Subcutaneous adipose tissue (tissue), 4 donors: Measurements from ENCODE around the gene MCC. TPM values are rescaled to one million over a fixed set of nuclear protein-coding genes. Genes with fewer than 3 reads are reported as not detected.

Source experiments
- total RNA-seq, 4 donors: library from RNA; depleted of rRNA; stranded (reverse); fragments of >200 nt; gene quantifications; one replicate each; pipeline ENCODE4 v1.1.0, GENCODE V29; 2016
- TF ChIP-seq, protein P1 (sequence below): fragments of 450-650 bp; IDR thresholded peaks from one replicate; pipeline ENCODE4 v1.5.1; 2016; ENCODE audit warnings: low read depth, mild to moderate bottlenecking, control low read depth, antibody characterized with exemption, moderate library complexity

MCC gene
- total RNA-seq, 4 donors from 2014 or later = 15.0 to 57.3 (median 23.7) TPM

DNA sequence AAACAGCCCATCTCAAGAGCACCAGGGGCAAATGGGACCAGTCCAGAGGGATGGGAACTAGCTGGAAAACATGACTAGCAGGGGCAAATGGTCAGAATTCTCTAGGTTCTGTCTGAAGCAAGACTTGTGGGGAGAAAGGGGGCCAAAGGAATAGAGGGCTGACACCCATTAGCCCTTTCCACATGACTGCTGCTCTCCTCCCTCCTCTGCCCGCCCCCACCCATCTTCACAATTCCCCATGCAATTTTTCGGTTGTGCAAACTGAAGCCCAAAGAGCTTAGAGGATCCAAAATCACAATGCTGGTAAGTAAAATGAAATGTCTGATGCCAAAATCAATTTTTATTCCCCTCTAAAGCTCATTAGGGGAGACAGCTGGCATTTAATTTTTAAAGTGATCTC lies 304.6 kb downstream of the MCC start:
- TF ChIP-seq, protein P1, sequence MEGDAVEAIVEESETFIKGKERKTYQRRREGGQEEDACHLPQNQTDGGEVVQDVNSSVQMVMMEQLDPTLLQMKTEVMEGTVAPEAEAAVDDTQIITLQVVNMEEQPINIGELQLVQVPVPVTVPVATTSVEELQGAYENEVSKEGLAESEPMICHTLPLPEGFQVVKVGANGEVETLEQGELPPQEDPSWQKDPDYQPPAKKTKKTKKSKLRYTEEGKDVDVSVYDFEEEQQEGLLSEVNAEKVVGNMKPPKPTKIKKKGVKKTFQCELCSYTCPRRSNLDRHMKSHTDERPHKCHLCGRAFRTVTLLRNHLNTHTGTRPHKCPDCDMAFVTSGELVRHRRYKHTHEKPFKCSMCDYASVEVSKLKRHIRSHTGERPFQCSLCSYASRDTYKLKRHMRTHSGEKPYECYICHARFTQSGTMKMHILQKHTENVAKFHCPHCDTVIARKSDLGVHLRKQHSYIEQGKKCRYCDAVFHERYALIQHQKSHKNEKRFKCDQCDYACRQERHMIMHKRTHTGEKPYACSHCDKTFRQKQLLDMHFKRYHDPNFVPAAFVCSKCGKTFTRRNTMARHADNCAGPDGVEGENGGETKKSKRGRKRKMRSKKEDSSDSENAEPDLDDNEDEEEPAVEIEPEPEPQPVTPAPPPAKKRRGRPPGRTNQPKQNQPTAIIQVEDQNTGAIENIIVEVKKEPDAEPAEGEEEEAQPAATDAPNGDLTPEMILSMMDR = no peak

- TF ChIP-seq, protein P1 = no peak
Observed at GRCh38 chr5:113182658-113183344, 305.5 kb downstream of the MCC start.

GRCh38 chr5:113181853-113182490 lies 306.3 kb downstream of the MCC start:
- TF ChIP-seq, protein P1 = no peak

- TF ChIP-seq, protein P1 = no peak
Observed at GRCh38 chr5:113181409-113181808, 306.8 kb downstream of the MCC start.

- TF ChIP-seq, protein P1 = no peak
Observed at GRCh38 chr5:113179156-113179555, 309.1 kb downstream of the MCC start.

GRCh38 chr5:113178073-113178779 lies 310.0 kb downstream of the MCC start:
- TF ChIP-seq, protein P1 = no peak

DNA sequence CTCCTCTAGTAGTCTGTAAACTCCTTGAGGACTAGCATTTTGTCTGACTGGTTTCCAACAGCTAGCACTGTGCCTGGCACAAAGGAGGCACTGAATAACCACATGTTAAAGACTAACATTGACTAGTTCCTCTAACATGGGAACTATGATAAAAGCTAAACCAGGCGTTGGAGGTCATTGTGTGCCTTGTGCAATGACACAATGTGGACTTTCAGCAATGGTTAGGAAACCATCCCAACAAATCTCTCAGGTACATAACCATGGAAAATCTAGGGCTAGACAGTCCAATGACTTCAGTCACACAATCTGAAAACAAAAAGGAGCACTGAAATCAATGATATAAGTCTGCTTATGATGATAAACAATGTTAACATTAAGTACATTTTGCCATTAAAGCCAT lies 311.0 kb downstream of the MCC start:
- TF ChIP-seq, protein P1 = no peak
